ENCODE data around the gene ADGRG3. TPM values are rescaled to one million over a fixed set of nuclear protein-coding genes. Genes with fewer than 3 reads are reported as not detected.

ADGRG3 gene
- total and polyA plus RNA-seq, 2 of the 13 experiments (the other 11 are each of a cell fraction or from before 2014, with no cell fraction given) = 2.7 to 11.8 TPM

DNA sequence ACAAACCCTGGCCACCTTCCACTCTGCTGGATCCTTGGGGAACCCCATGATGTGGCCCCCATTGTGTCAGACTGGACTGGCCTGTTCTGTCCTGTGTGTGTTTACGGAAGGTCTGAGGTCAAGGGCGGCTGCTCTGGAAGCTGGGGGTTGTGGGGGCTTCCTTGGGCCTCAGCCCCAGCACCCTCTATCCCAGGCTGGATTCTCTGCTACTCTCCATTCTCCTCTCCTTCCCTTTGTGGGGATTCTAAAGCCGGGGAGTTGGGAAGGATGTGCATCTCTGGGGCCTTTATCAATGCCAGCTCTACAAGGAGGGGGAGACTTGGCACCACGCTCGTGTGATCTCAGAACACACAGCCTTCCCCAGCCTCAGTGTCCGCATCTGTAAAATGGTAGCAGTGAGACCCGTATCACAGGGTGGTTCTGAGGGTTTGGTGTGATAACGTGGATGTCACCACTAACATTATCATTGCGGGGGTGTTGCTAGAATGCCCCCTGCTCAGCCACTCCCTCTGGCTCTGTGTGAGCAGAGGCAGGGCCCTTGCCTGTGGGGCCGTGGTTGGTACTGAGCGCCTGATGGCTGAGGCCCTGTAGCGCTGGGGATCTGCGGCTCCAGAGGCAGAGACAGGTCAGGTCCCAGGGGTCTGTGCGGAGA is 21.6 kb upstream of the ADGRG3 start (continued):
- TF ChIP-seq MAFG (CRISPR knock-in tag; IDR thresholded peaks at IDR 0.05) (no peak), ATF5 (CRISPR knock-in tag; IDR thresholded peaks at IDR 0.05; ENCODE audit: low read depth) (no peak), MBNL3 (CRISPR knock-in tag; conservative IDR thresholded peaks at IDR 0.05) (no peak), MYNN (CRISPR knock-in tag; IDR thresholded peaks at IDR 0.05; ENCODE audit: low read depth) (no peak), ZNF350 (CRISPR knock-in tag; IDR thresholded peaks at IDR 0.05; ENCODE audit: borderline replicate concordance, low read depth) (no peak), ELK4 (CRISPR knock-in tag; IDR thresholded peaks at IDR 0.05; ENCODE audit: borderline replicate concordance) (no peak), ZNF407 (CRISPR knock-in tag; IDR thresholded peaks at IDR 0.05; ENCODE audit: not compliant biosample characterization) (no peak), SMYD3 (CRISPR knock-in tag; IDR thresholded peaks at IDR 0.05) (no peak), ZNF326 (CRISPR knock-in tag; IDR thresholded peaks at IDR 0.05; ENCODE audit: borderline replicate concordance) (no peak), SSRP1 (CRISPR knock-in tag; IDR thresholded peaks at IDR 0.05) (no peak), ZNF775 (CRISPR knock-in tag; IDR thresholded peaks at IDR 0.05; ENCODE audit: borderline replicate concordance) (no peak), SOX5 (CRISPR knock-in tag; IDR thresholded peaks at IDR 0.05; ENCODE audit: borderline replicate concordance) (no peak), JUND (CRISPR knock-in tag; IDR thresholded peaks at IDR 0.05) (no peak), RBFOX2 (IDR thresholded peaks at IDR 0.05; ENCODE audit: low read depth, low read length) (no peak), XRCC5 (optimal IDR thresholded peaks at IDR 0.05; ENCODE audit: low read length) (no peak), ARID2 (CRISPR knock-in tag; IDR thresholded peaks at IDR 0.05; ENCODE audit: borderline replicate concordance) (no peak)
- TF ChIP-seq, protein P1, sequence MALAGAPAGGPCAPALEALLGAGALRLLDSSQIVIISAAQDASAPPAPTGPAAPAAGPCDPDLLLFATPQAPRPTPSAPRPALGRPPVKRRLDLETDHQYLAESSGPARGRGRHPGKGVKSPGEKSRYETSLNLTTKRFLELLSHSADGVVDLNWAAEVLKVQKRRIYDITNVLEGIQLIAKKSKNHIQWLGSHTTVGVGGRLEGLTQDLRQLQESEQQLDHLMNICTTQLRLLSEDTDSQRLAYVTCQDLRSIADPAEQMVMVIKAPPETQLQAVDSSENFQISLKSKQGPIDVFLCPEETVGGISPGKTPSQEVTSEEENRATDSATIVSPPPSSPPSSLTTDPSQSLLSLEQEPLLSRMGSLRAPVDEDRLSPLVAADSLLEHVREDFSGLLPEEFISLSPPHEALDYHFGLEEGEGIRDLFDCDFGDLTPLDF (CRISPR knock-in tag; IDR thresholded peaks at IDR 0.05) = no peak

All from HepG2 (cell line).